ENCODE measurements around the gene CDC73.

Gene CDC73

GRCh38 chr1:193181536-193181935 lies 59.7 kb downstream of the CDC73 start:
- no peak for DNase-seq (ENCODE audit: extremely low read depth, low read depth)
- no peak for TF ChIP-seq CTCF (IDR thresholded peaks at IDR 0.05; ENCODE audit: low read depth, low read length)

DNA sequence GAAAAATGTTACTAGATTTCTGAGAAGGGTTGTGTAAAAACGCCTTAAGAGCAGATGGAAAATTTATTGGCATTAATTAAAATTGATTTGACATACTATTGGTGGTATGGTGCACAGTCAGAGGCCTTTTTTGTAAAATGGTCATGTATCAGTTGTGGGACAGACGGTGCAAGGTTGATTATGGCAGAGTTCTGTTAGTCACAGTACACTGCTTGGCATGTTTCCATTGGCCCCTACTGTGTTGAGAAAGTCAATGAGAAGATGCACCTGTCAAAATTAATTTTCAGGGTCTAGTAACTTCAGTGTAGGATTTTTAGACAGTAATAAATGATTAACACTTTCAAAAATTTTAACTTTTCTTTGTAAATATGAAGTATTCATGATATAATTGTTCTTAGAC lies 60.2 kb downstream of the CDC73 start:
- TF ChIP-seq CTCF (IDR thresholded peaks at IDR 0.05; ENCODE audit: low read depth, low read length), result no peak
- no peak for DNase-seq (ENCODE audit: extremely low read depth, low read depth)

- TF ChIP-seq CTCF (IDR thresholded peaks at IDR 0.05; ENCODE audit: low read depth, low read length), result peak; percentile 81
- DNase-seq (ENCODE audit: extremely low read depth, low read depth), result no peak
Measured at GRCh38 chr1:193183019-193183627, 61.3 kb downstream of the CDC73 start.

- no peak for DNase-seq (ENCODE audit: extremely low read depth, low read depth)
- TF ChIP-seq CTCF (IDR thresholded peaks at IDR 0.05; ENCODE audit: low read depth, low read length), result no peak
Measured at GRCh38 chr1:193184776-193185175, 62.9 kb downstream of the CDC73 start.

GRCh38 chr1:193185211-193185610 lies 63.4 kb downstream of the CDC73 start:
- no peak for TF ChIP-seq CTCF (IDR thresholded peaks at IDR 0.05; ENCODE audit: low read depth, low read length)
- no peak for DNase-seq (ENCODE audit: extremely low read depth, low read depth)

GRCh38 chr1:193185901-193186731 lies 64.3 kb downstream of the CDC73 start, which contains the start of gene B3GALT2:
TSS of gene B3GALT2 (minus strand) at chr1:193186613. CDS start at chr1:193181562, 5,051 bp downstream.
- no peak for DNase-seq (ENCODE audit: extremely low read depth, low read depth)

More at GRCh38 chr1:193185901-193186731, 64.3 kb downstream of the CDC73 start, which contains the start of gene B3GALT2:
- TF ChIP-seq CTCF (IDR thresholded peaks at IDR 0.05; ENCODE audit: low read depth, low read length), result no peak

Data from AG09319 (cell line).